HG03342 (cell line): Measurements from ENCODE around the gene HS6ST3.
"Not testable (repeated sequence)": the region's sequence is repeated elsewhere in the genome, so short reads cannot be mapped to it uniquely, and the experiment has no call there.

Source experiments
- ATAC-seq: cut with Tn5 transposase; IDR thresholded peaks from one replicate; pipeline ENCODE4 v1.9.1; 2021; ENCODE audit warnings: mild to moderate bottlenecking, moderate library complexity; ENCODE audit not compliant: unreplicated experiment

Gene HS6ST3

DNA sequence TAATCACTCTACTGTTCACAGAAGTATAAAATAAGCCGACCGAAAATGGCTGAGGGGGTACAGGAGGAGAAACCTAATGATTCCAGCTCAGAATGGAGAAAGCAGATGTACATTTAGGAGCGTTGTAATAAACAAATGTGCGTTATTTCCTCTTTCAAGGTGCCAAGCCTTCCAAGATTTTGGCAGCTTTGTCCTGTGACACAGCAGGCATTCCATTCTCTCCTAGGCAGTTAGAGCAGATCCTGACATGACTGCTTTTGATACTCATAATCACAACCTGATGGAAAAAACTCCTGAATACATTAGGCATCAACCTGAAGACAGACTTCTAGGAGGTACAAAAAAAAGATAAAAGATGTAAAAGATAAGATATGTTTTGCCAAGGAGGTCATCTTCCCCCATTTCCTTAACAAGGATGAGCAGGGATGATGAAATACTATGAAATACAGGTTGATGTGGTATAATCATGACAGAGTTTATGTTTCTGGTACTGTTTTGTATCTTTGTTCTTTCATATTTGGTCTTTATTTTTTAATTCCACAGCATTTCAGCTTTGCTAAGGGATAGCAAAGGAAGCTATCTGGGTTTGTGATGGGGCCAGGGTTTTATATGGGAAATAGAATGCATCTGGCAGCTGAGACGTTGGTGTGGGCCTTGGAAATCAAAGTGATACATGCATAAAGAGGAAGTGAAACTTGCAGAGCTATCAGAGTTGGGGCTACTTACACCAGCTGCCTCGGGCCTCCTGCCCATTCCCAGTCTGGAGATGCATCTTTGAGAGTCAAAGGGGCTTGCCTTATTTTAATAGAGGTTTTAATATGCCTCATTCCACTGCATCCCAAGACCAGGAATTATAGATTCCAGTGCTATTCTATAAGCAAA is 681.8 kb downstream of the HS6ST3 start:
- peak; percentile 96 for ATAC-seq

DNA sequence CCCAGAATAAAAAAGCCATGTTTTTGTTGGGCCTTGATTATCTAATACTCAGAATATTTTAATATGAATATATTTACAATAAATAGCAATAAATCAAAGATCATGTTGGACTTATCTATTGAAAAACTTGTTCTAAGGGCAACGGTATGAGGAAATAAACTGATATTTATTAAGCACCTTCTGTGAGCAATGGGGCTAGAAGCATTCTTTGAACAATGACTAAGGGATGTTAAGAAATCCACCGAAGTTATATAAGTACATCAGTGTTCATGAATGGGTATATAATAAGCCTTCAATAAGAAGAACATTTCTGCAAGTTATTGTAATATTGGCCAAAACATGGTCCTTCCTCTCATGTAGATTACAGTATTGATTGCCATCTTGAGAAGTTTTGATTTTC is 682.5 kb downstream of the HS6ST3 start:
- ATAC-seq: no peak

DNA sequence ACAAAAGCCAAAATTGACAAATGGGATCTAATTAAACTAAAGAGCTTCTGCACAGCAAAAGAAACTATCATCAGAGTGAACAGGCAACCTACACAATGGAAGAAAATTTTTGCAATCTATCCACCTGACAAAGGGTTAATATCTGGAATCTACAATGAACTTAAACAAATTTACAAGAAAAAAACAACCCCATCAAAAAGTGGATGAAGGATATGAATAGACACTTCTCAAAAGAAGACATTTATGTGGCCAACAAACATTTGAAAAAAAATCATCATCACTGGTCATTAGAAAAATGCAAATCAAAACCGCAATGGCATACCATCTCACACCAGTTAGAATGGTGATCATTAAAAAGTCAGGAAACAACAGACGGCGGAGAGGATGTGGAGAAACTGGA is 688.4 kb downstream of the HS6ST3 start:
- ATAC-seq: not testable (repeated sequence)

DNA sequence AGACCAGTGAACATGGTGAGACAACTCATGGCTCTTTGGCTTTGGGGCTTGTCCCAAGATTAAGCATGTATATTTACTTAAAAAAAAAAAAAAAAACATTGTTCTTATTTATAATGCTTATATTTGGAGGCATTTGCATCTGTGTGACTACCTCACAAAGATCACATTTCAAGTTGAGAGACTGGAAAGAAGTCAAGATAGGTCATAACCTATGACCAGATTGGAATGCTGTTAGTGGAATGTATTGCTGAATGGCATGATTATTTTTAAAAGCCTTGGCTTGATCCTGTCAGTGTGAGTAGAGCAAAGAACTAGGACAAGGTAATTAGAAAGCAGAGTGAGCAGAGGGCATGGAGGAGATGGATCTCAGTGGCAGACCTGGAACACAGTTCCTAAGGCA is 689.8 kb downstream of the HS6ST3 start:
- ATAC-seq: no peak

DNA sequence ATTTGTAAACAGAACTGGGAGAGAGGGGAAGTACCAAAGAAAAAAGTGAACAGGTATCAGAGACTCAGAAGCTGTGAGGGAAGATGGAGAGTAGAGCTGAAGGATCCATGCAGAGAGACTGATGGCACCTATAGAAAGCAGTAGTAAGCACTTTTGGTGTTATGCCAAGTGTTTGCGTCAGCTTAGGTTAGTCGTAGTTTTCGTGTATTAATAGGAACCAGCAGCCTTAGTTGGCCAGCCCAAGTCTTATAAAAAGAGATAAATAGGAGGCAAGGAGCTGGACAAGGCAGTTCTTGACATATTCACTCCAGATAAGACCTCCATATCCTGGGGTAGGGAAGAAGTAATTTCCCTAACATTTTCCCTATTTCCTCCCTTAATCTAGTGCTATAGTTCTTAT is 690.2 kb downstream of the HS6ST3 start:
- no peak for ATAC-seq

DNA sequence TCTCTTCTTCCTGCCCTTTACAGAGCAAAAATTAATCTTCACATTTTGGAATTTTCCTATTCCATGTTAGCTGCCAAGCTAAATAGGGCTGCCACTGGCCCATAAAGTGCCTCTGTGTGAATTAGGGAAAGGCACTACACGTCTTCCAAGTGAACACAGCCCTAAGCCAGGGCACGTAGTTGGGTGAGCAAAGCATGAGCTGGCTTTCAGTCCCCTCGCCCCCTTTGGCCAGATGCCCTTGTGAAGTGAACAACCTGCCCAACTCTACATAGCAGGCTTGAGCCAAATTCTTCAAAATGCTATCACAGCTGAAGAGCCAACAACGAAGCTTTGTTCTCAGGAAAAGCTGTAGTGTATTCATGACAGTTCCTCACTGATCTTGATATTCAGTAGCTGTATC is 691.2 kb downstream of the HS6ST3 start:
- no peak for ATAC-seq

DNA sequence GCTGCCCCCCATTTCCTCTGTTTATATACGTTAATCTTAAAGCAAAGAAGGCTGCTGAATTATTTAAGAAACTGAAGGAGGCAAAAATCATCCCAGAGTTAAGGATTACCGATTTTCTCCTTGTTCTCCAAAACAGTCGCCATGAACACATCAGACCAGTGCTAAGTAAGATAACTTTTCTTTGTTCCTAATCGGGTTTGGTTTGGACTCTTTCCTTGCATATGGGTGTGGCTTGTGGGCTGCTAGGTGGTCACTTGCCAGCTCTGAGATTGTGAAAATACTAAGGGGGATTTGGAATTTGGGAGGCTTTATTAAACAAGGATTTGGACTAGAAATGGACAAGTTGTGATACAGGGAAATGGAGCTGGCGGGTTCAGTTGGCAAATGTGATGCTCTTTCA is 692.3 kb downstream of the HS6ST3 start:
- no peak for ATAC-seq

DNA sequence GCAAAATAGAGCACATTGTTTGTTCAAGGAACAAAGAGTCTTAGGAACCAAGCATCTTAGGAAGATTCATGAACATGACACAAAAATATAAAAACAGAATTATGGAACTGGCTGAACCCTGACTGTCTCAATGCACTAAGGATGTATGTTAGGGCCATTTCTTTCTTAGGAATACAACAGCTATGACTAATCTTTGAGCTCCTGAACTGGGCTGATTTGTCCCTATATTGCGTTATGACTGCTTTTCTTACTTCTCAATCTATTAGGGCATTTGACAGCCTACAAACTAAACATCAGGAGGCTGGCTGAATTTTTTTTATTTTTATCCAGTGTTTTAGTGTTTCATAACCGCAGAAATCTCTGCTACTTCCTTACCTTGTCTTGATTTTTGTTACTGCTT is 693.1 kb downstream of the HS6ST3 start:
- ATAC-seq: no peak

DNA sequence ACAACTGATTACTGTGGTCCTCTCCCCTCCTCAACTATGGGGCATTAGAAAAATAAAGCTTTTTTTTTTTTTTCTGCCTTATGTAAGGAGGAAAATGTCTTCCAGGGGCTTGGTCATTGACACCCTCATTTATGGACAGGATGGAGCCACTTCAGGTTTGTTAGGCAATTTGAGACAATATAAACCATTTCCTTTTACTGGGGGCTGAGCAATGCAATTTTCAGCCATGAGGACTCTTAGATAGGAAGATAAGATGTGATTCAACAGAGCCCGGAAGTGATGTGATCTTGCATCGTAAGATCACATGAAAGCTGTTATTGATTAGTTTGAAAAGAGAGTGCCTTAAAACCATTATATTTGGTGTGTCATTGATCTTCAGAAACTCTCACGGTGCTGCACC is 693.6 kb downstream of the HS6ST3 start:
- no peak for ATAC-seq

DNA sequence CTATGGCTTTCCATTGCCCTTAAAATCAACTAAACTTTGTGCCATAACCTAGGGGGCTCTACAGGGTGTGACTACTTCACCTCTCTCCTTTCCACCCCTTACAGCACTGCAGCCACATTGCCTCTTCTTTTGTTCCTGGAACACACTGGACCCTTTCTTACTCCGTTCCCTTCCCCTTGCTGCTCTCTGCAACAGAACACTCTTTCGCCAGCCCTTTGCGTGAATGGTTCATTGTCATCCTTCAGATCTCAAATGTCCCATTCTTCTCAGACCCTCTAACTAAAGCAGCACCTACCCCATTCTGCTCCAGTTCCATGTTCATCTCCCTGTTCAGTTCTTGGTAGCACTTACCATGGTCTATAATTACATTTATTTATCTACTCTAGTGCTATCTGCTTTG is 696.1 kb downstream of the HS6ST3 start:
- no peak for ATAC-seq

DNA sequence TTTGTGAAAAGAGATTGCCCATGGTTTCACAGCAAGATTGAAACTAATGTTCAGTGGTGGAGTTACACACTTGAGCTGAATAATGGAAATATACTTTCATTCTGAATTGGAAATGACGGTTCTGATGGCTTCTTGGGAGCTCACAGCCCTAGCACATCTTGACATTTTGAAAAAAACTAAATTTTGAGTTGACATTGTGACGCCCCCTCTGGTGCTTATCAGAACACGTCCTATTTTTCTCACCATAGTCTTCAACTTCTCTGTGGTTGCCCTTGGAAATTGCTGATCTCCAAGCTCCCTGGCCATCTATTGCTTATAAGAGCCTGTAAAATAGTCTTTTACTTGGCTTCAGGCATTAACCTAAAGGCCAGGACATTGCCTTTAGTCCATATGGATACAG is 702.3 kb downstream of the HS6ST3 start:
- no peak for ATAC-seq

DNA sequence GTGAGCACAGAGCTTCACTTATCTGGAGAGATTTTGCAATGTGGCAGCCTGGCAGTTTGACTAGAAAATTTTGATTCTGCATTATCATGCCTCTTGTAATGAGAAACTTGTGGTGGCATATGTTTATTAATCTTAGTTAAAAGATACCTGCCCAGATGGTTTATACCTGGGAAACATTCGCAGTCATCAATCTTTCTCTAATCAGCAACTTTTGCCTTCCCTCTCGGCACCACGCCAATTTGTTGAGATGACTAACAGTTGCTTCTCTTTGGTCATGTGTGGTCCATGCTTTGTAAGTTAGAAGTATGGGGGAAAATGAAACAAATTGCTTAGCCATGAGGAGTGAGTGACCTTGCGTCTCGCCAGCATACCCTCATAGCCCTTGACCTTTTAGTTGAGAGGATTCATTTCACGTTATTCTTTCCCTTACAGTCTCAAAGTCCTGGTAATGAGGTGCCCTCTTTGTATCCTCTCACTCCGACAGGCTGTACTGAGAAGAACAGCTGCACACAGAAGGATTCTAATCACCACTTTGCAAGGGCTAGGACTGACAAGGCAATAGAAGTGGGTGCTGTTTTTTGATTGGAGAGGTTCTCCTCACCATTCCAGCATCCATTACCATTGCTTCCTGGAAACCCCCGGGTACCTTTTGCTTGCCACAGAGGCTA is 703.0 kb downstream of the HS6ST3 start:
- ATAC-seq: no peak

DNA sequence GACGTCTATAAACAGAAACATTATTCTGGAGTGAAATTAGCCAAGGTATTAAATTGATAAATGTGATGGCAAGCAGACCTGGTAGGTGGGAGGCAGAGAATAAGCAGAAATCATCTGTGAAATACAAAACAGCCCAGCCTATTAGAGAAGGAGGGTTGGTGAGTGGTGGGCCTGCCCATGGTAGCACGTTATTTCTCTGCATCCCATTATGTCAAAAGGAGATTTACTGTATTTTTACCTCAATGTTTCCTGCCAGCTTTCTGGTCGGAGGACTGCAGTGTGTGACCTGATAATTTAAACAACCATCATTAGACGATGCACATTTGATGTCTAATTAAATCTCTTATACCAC is 703.5 kb downstream of the HS6ST3 start:
- ATAC-seq: no peak

DNA sequence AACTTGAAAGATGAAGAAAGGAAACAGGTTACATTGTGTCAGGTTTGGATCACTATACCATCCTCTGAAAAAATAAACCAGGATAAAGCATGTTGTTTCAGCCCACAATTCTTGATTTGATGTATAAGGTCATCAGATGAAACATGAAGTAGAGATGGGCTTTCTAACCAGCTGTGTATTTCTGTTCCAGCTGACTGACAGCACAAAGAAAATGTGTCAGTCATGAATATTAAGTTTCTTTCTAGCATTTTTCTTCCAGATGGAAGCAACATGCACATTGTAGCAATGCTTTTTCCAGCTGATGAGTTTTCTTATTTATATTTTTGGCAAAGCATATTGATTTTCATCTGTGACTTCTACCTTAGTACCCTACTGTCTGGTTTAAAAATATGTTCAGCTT is 704.8 kb downstream of the HS6ST3 start:
- ATAC-seq: no peak

DNA sequence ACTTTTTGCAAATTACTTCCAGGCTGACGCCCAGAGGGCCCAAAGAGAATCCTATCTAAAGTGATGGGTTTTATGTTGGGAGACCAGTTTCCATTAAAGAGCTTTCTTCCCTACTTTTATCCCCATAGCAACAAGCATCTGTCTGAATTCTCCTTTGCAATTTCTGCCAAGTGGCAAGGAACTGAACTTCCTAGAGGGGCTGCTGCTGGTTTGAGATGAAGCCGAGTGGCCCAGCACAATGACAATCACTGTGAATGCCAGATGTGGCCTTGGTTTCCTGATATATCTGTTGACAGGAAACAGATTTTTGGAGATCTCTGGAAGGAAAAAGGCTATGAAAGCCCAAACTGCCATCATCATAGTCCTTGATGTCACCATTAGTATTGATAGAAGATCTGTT is 705.8 kb downstream of the HS6ST3 start:
- ATAC-seq: no peak

DNA sequence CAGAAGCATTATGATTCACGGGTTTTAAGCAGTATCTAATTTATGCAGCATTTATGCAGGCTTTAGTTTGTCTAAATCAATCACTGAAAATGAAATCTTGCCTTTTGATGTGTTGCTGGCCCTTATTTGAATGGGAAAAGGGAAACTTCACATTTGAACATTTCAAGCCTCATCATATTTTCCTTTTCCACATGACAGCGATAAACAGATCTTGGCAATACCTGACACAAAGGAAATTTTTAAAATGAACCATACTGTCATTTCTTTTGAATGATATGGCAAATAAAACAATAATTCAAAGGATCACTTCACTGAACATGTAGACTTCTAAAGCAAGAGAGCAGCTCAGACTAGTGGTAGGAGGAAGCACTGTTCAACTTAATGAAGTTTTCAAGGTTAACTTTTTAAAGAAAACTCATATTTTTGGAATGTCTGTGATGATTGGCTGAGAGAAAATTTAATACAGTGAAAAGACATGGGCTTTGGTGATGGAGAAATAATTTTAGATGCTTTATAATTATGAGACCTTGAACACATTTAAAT is 706.3 kb downstream of the HS6ST3 start:
- no peak for ATAC-seq

DNA sequence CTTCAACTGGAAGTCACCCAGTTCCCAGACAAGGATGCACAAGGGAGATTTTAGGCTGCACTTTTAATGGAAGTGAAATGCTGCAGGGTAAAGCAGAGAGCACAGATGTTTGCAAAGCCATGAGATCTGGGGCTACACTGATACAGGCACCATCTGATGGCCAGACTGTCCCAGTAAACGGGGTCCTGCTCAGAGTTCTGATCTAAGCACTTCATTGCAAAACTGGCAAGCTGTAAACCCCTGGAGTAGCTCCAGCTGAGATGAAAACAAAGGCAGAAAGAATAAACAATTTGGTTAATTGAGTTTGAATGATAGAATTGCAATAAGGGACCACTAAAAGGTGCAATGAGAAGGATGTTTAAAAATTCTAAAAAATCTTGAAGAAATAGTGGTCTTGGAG is 707.2 kb downstream of the HS6ST3 start:
- ATAC-seq: no peak

DNA sequence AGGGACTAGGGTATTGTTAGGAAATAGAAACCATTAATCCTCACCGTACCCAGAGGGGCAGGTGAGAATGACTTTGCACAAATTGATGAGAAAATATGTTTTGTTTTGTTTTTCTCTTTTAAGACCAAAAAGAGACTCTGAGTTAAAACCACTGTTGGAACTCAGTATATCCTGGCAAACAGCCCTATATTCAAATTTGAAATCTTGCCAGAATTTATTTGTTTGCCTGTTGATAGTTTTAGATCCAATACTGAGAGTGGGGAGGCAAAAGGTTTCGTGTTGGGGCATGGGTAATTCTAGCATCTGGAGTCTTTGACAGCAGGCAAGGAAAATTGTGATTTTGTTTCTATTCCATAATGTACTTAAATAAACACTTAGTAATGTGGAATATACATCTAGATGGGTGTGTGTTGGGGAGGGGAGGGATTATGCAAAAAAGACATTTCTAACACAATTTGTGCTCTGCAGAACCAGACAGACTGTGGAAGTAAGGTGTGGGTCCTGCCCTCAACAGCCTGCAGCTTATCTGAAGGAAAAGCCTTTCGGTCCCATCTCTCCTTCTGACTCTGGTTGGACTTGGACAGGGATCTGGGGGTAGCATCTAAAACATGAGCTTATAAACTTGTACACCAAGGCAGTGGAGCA is 713.7 kb downstream of the HS6ST3 start:
- no peak for ATAC-seq

DNA sequence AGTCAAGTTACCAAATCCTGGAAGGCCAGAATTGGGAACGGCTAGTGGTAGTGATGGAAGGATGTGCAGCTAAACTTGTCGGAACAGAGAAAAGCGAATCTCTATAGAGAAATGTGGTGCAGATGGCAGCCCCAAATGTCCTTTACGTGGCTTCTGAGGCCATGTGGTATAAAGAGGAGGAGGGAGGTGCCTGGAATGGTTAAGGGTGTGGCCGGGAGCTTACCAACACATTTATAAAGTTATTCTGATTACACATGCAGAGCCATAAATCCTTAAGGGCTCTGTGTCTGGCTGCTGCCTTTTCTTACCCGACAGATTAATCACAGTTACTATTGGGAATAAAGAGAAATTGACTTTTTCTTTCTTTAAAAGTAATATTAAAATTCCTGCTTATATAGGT is 714.3 kb downstream of the HS6ST3 start:
- no peak for ATAC-seq

DNA sequence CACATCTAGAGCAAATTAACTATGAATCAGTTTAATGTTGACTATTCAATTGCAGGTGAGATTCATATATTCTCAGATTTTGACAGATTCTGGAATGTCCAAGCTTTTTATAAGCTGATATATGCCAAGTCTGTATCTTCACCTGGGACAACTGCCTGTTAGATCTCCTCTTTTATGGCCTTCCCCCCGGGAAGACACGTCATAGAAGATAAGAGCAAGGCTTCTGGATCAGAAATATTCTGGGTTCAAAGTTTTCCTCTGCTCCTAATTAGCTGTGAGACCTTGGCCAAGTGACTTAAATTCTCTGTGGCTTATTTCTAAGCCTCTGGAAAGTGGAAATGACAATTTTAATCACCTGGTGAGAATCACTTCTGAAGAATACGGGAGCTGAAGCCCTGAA is 716.8 kb downstream of the HS6ST3 start:
- no peak for ATAC-seq

DNA sequence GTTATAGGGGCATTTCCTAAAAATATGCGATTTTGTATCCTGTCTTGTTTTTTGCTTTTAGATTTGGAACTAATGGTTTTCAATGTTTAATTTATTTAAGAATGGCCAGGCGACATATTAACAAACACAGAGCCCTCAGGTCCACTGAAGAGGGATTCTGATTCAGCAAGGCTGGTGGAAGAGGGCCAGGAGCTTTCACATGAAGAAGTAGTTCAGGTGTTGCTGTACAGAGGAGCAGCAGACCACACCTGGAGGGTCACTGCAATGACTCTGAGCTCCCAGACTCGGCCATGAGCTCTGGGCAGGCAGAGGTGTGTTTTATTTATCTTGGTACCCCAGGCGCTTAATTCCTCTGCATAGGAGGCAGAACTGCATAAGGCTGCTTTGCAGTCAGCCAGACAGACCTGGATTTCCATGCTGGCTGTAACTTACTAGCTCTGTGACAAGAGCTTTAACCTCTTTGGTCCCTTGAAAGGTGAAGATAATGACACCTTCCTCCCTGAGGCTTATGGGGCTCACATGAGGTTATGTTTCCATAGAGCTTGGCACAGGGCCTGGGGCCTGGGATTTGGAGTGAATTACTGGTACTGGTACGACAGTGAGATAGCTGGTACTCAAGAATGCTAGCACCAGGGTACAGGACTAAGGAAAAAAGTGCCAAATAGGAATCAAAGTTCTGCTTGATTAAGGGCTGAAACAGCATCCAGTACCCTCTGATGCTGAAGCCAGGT is 719.6 kb downstream of the HS6ST3 start:
- no peak for ATAC-seq
